Keratinocyte (primary cell): ENCODE results near the gene GUCA2A. TPM values are rescaled to one million over a fixed set of nuclear protein-coding genes. Genes with fewer than 3 reads are reported as not detected.
A peak's percentile ranks its signal among the peaks of the same experiment; 100 is the strongest.

Experiments
- DNase-seq: peaks from one replicate; pipeline ENCODE4 v3.0.0-alpha.2; 2011; ENCODE audit warnings: low read depth, missing footprints, low spot score
- FAIRE-seq: peaks from 2 replicates; lab custom pipeline; 2011; peaks lifted over from hg19 to GRCh38; lab: Jason Lieb, UNC
- H2AFZ ChIP-seq: 2 replicates; pipeline ENCODE4 v1.6.0; 2012; ENCODE audit warnings: low read length, control low read depth, inconsistent platforms; ENCODE audit not compliant: control insufficient read depth
- H3K27ac ChIP-seq: 2 replicates; pipeline ENCODE4 v1.5.1; 2011; ENCODE audit warnings: low read length; ENCODE audit not compliant: control insufficient read depth, insufficient read depth
- H3K27me3 ChIP-seq: 3 replicates; pipeline ENCODE4 v1.6.0; 2011; ENCODE audit warnings: low read length; ENCODE audit not compliant: control insufficient read depth, insufficient read depth; ENCODE audit errors: extremely low read depth
- H3K36me3 ChIP-seq, 2 experiments: 2 replicates in 1 of 2; 3 replicates in 1 of 2; pipeline ENCODE4 v1.5.1; 2011; ENCODE audit warnings: low read length in 2 of 2, mild to moderate bottlenecking in 1 of 2; ENCODE audit not compliant: control insufficient read depth in 2 of 2, insufficient read depth in 2 of 2; ENCODE audit errors: extremely low read depth in 1 of 2
- H3K4me1 ChIP-seq: 3 replicates; pipeline ENCODE4 v1.5.1; 2011; ENCODE audit warnings: low read length; ENCODE audit not compliant: control insufficient read depth, insufficient read depth; ENCODE audit errors: extremely low read depth
- H3K4me2 ChIP-seq: 3 replicates; pipeline ENCODE4 v1.6.0; 2011; ENCODE audit warnings: low read depth, low read length; ENCODE audit not compliant: control insufficient read depth, insufficient read depth; ENCODE audit errors: extremely low read depth
- H3K4me3 ChIP-seq, 3 experiments: fragments of 200-600 bp in 1 of 3; sonication (generic) in 1 of 3; 2 replicates in 2 of 3; 3 replicates in 1 of 3; pipeline ENCODE4 v1.5.1; 2011 to 2016; ENCODE audit warnings: low read length in 3 of 3, mild to moderate bottlenecking in 3 of 3, control low read depth in 2 of 3, inconsistent platforms in 1 of 3, low read depth in 1 of 3, mixed read lengths in 1 of 3, mixed run types in 1 of 3, moderate library complexity in 1 of 3; ENCODE audit not compliant: control insufficient read depth in 2 of 3, insufficient read depth in 2 of 3; ENCODE audit errors: extremely low read depth in 1 of 3
- H3K79me2 ChIP-seq: 2 replicates; pipeline ENCODE4 v1.6.0; 2012; ENCODE audit warnings: low read length; ENCODE audit not compliant: control insufficient read depth, insufficient read depth
- H3K9ac ChIP-seq: 3 replicates; pipeline ENCODE4 v1.6.0; 2011; ENCODE audit warnings: low read length; ENCODE audit not compliant: control insufficient read depth, insufficient read depth; ENCODE audit errors: extremely low read depth
- H3K9me1 ChIP-seq: 3 replicates; pipeline ENCODE4 v1.6.0; 2011; ENCODE audit warnings: low read length; ENCODE audit not compliant: control insufficient read depth, insufficient read depth; ENCODE audit errors: extremely low read depth
- H3K9me3 ChIP-seq: 2 replicates; pipeline ENCODE4 v1.5.1; 2012; ENCODE audit warnings: low read depth, low read length; ENCODE audit not compliant: control insufficient read depth
- H4K20me1 ChIP-seq: 3 replicates; pipeline ENCODE4 v1.6.0; 2011; ENCODE audit warnings: low read length; ENCODE audit not compliant: control insufficient read depth, insufficient read depth; ENCODE audit errors: extremely low read depth
- CTCF ChIP-seq, 3 experiments: IDR thresholded peaks in 1 of 3; conservative IDR thresholded peaks in 1 of 3; optimal IDR thresholded peaks in 1 of 3; 2 replicates in 2 of 3; 3 replicates in 1 of 3; pipeline versions ENCODE3 to v1.5.1; 2011; ENCODE audit warnings: low read length in 3 of 3, mild to moderate bottlenecking in 3 of 3, moderate library complexity in 2 of 3, control low read depth in 1 of 3, inconsistent platforms in 1 of 3; ENCODE audit not compliant: insufficient read depth in 2 of 3; ENCODE audit errors: extremely low read depth in 1 of 3
- EZH2 ChIP-seq: IDR thresholded peaks from one replicate; pipeline ENCODE4 v1.6.1; 2012; ENCODE audit warnings: inconsistent platforms, mild to moderate bottlenecking, low read length, moderate library complexity
- dilution Hi-C: fragments of 300-500 bp; cut with MboI; formaldehyde crosslinking; loops from one replicate; pipeline ENCODE4 v1.7.0; 2020; ENCODE audit warnings: low sequenced_read_pairs; ENCODE audit not compliant: extremely low pct_ligation_motif_present
- polyA plus RNA-seq, 5 experiments: library from polyadenylated mRNA; depleted of rRNA in 3 of 5; stranded (reverse) in 3 of 5; stranded (forward) in 1 of 5; unstranded in 1 of 5; fragments of >200 nt; gene quantifications; 1 replicate in 1 of 5; 2 replicates in 3 of 5; 3 replicates in 1 of 5; pipeline versions ENCODE4 v1.2.1 to v1.2.3, GENCODE V29; 2011 to 2012; ENCODE audit warnings: missing spikeins in 2 of 5, low read depth in 1 of 5, low replicate concordance in 1 of 5

GUCA2A gene
- polyA plus RNA-seq, 1 donor (not counting 4 experiments of a cell fraction or from before 2014, with no cell fraction given): not detected

- Histone ChIP-seq H3K79me2 (no peaks in the 10 kb centered on the region), H4K20me1 (no peaks in the 10 kb centered on the region), H3K9me3 (no peaks in the 10 kb centered on the region), H3K4me3 (no peak overlapping the region), H3K9ac (no peak overlapping the region), H2AFZ (no peak overlapping the region), H3K27me3 (no peaks in the 10 kb centered on the region), H3K4me2 (no peak overlapping the region), H3K27ac (no peak overlapping the region), H3K9me1 (no peaks in the 10 kb centered on the region), H3K4me1 (no peaks in the 10 kb centered on the region), H3K36me3 (peaks cover 0 to 2% of the 10 kb centered on the region in 2 experiments)
- dilution Hi-C loops: no loop called here
- DNase-seq (no peak), FAIRE-seq (no peak)
- TF ChIP-seq EZH2 (no peak), CTCF (optimal IDR thresholded peaks at IDR 0.05 in 1 of 3, IDR thresholded peaks at IDR 0.05 in 1 of 3, conservative IDR thresholded peaks at IDR 0.05 in 1 of 3; ENCODE audit: extremely low read depth in 1 of 3, insufficient read depth in 2 of 3, low read length in 3 of 3) (no peak)
These were observed 33.7 kb upstream of the GUCA2A start for GRCh38 chr1:42198251-42198650.

GRCh38 chr1:42195841-42196240 is 31.3 kb upstream of the GUCA2A start:
- Histone ChIP-seq H3K4me1 (peaks cover 15% of the 10 kb centered on the region), H3K9ac (no peak overlapping the region), H3K9me1 (no peaks in the 10 kb centered on the region), H3K27ac (no peak overlapping the region), H2AFZ (no peak overlapping the region), H4K20me1 (no peaks in the 10 kb centered on the region), H3K79me2 (peaks cover 2% of the 10 kb centered on the region), H3K36me3 (peaks cover 4 to 8% of the 10 kb centered on the region in 2 experiments), H3K4me3 (no peak overlapping the region), H3K27me3 (no peaks in the 10 kb centered on the region), H3K4me2 (no peak overlapping the region), H3K9me3 (no peaks in the 10 kb centered on the region)
- FAIRE-seq: peak; percentile 5
- dilution Hi-C loops: no loop called here
- no peak for DNase-seq
- TF ChIP-seq EZH2: no peak
- no peak for TF ChIP-seq CTCF (optimal IDR thresholded peaks at IDR 0.05 in 1 of 3, IDR thresholded peaks at IDR 0.05 in 1 of 3, conservative IDR thresholded peaks at IDR 0.05 in 1 of 3; ENCODE audit: extremely low read depth in 1 of 3, insufficient read depth in 2 of 3, low read length in 3 of 3)
